ENCODE measurements around the gene ANKRD37. TPM values are rescaled to one million over a fixed set of nuclear protein-coding genes. Genes with fewer than 3 reads are reported as not detected.

ANKRD37 gene
- total and polyA plus RNA-seq, 2 donors from 2014 or later, result 13.0 to 14.2 TPM

- Histone ChIP-seq H3K27me3 (ENCODE audit: control insufficient read depth, insufficient read depth, low read length) (no peaks in the 10 kb centered on the region), H3K27ac (ENCODE audit: low read depth in 2 of 2, low read length in 2 of 2) (peak overlapping the region; percentile 98 to 99), H3K4me3 (ENCODE audit: low read length in 3 of 3) (peak overlapping the region; percentile 74 to 98 (median 88)), H3K4me1 (ENCODE audit: control insufficient read depth in 2 of 3, insufficient read depth in 2 of 3, low read depth in 1 of 3, low read length in 3 of 3) (peaks cover 0 to 8% (median 4%) of the 10 kb centered on the region in 3 donors), H3K36me3 (ENCODE audit: control insufficient read depth in 2 of 3, insufficient read depth in 3 of 3, low read length in 3 of 3) (peaks cover 0 to 4% (median 0%) of the 10 kb centered on the region in 3 donors), H3K9me3 (ENCODE audit: control insufficient read depth in 2 of 3, insufficient read depth in 1 of 3, low read length in 3 of 3) (no peaks in the 10 kb centered on the region), H3K9ac (ENCODE audit: low read length in 3 of 3) (peak overlapping the region; percentile 4 to 98 (median 81))
- DNase-seq, result peak in 1 of 5 donors; percentile 58
- intact Hi-C loops (cut with DNase I), result no loop called here
- no peak for TF ChIP-seq CTCF (IDR thresholded peaks at IDR 0.05; ENCODE audit: borderline replicate concordance, extremely low read depth, insufficient read depth)
- no peak for FAIRE-seq
Measured at GRCh38 chr4:185424905-185425646, 28.4 kb downstream of the ANKRD37 start.

GRCh38 chr4:185425647-185426352 lies 29.2 kb downstream of the ANKRD37 start, which contains the start of gene UFSP2:
TSS of gene UFSP2 (minus strand) at chr4:185425964. CDS start at chr4:185425868, 96 bp downstream.
- peak within 1 kb of the TSS; percentile 79 to 98 (median 81) for H3K9ac ChIP-seq (ENCODE audit: low read length in 3 of 3)
- no peak for TF ChIP-seq CTCF (IDR thresholded peaks at IDR 0.05; ENCODE audit: borderline replicate concordance, extremely low read depth, insufficient read depth)
- intact Hi-C loops (cut with DNase I), result no loop called here
- no peaks in the 10 kb centered on the region for H3K27me3 ChIP-seq (ENCODE audit: control insufficient read depth, insufficient read depth, low read length)
- FAIRE-seq, result no peak
- H3K27ac ChIP-seq (ENCODE audit: low read depth in 2 of 2, low read length in 2 of 2), result peak within 1 kb of the TSS; percentile 98 to 99
- H3K4me1 ChIP-seq (ENCODE audit: control insufficient read depth in 2 of 3, insufficient read depth in 2 of 3, low read depth in 1 of 3, low read length in 3 of 3), result peaks cover 0 to 8% (median 4%) of the 10 kb centered on the region in 3 donors
- H3K36me3 ChIP-seq (ENCODE audit: control insufficient read depth in 2 of 3, insufficient read depth in 3 of 3, low read length in 3 of 3), result peaks cover 0 to 4% (median 0%) of the 10 kb centered on the region in 3 donors
- H3K4me3 ChIP-seq (ENCODE audit: low read length in 3 of 3), result peak within 1 kb of the TSS; percentile 74 to 98 (median 88)
- DNase-seq, result peak; percentile 92 to 97 (median 96)
- H3K9me3 ChIP-seq (ENCODE audit: control insufficient read depth in 2 of 3, insufficient read depth in 1 of 3, low read length in 3 of 3), result no peaks in the 10 kb centered on the region

- no peaks in the 10 kb centered on the region for H3K36me3 ChIP-seq (ENCODE audit: control insufficient read depth in 2 of 3, insufficient read depth in 3 of 3, low read length in 3 of 3)
- no peak overlapping the region for H3K27ac ChIP-seq (ENCODE audit: low read depth in 2 of 2, low read length in 2 of 2)
- H3K9ac ChIP-seq (ENCODE audit: low read length in 3 of 3), result no peak overlapping the region
- FAIRE-seq, result no peak
- no peaks in the 10 kb centered on the region for H3K9me3 ChIP-seq (ENCODE audit: control insufficient read depth in 2 of 3, insufficient read depth in 1 of 3, low read length in 3 of 3)
- H3K4me1 ChIP-seq (ENCODE audit: control insufficient read depth in 2 of 3, insufficient read depth in 2 of 3, low read depth in 1 of 3, low read length in 3 of 3), result peaks cover 0 to 8% (median 4%) of the 10 kb centered on the region in 3 donors
- H3K27me3 ChIP-seq (ENCODE audit: control insufficient read depth, insufficient read depth, low read length), result no peaks in the 10 kb centered on the region
- no peak for TF ChIP-seq CTCF (IDR thresholded peaks at IDR 0.05; ENCODE audit: borderline replicate concordance, extremely low read depth, insufficient read depth)
- DNase-seq, result peak in 1 of 5 donors; percentile 62
- H3K4me3 ChIP-seq (ENCODE audit: low read length in 3 of 3), result no peak overlapping the region
- intact Hi-C loops (cut with DNase I), result no loop called here
Measured at GRCh38 chr4:185426960-185427688, 30.5 kb downstream of the ANKRD37 start.
